ENCODE data around the gene ADAMTS2. TPM values are rescaled to one million over a fixed set of nuclear protein-coding genes. Genes with fewer than 3 reads are reported as not detected.

The ADAMTS2 gene
- total and polyA plus RNA-seq, 2 donors (not counting 3 experiments of a cell fraction or from before 2014, with no cell fraction given): not detected

DNA sequence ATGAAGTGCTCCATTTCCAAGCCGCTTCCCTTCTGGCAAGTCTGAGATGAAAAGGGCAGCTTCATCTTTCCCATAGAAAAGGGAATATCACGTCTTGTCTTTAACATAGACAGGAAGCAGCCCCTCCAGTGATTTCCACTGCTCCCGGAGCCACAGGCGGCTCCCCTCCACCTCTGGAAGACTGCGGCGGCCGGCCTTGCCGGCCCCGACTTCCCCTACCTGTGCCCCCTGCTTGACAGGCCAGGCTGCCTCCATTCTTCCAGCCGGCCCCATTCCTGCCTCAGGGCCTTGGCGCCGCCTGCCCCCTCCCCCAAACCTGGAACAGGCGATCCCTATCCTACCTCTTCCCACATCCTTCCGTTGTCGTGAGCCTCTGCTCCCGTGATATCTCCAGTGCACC, 143.3 kb downstream of the ADAMTS2 start:
- Histone ChIP-seq H3K36me3 (ENCODE audit: control insufficient read depth in 2 of 2, extremely low read depth in 1 of 2, insufficient read depth in 2 of 2, low read length in 2 of 2) (no peaks in the 10 kb centered on the region), H3K27ac (ENCODE audit: insufficient read depth, low read depth, low read length) (no peak overlapping the region), H4K20me1 (replicated peaks; ENCODE audit: control insufficient read depth, extremely low read depth, insufficient read depth, low read length) (no peaks in the 10 kb centered on the region), H3K9me3 (replicated peaks; ENCODE audit: control insufficient read depth, insufficient read depth, low read length) (peaks cover 5% of the 10 kb centered on the region), H3K79me2 (ENCODE audit: control insufficient read depth, insufficient read depth, low read length) (no peaks in the 10 kb centered on the region), H3K4me3 (replicated peaks in 1 of 3; ENCODE audit: insufficient read depth in 1 of 3, low read depth in 1 of 3, low read length in 3 of 3) (no peak overlapping the region), H3K4me2 (ENCODE audit: insufficient read depth, low read length) (no peak overlapping the region), H2AFZ (ENCODE audit: low read depth, low read length) (no peak overlapping the region), H3K9ac (replicated peaks; ENCODE audit: extremely low read depth, insufficient read depth, low read length) (no peak overlapping the region), H3K9me1 (replicated peaks; ENCODE audit: control insufficient read depth, extremely low read depth, insufficient read depth, low read length) (no peaks in the 10 kb centered on the region), H3K4me1 (ENCODE audit: control insufficient read depth, extremely low read depth, insufficient read depth, low read length) (no peaks in the 10 kb centered on the region), H3K27me3 (ENCODE audit: control insufficient read depth in 2 of 2, insufficient read depth in 2 of 2, low read length in 2 of 2) (no peaks in the 10 kb centered on the region)
- intact Hi-C loops (cut with micrococcal nuclease) (no loop called here), dilution Hi-C loops (cut with MboI; ENCODE audit: extremely low pct_ligation_motif_present, low sequenced_read_pairs) (no loop called here)
- DNase-seq (ENCODE audit: low read depth, low spot score) (no peak), FAIRE-seq (no peak)
- ChIA-PET CTCF (no interaction called here), POLR2A (no interaction called here)
- TF ChIP-seq EZH2 (IDR thresholded peaks at IDR 0.05; ENCODE audit: borderline replicate concordance, low read depth, low read length, severe bottlenecking) (no peak), CTCF (IDR thresholded peaks at IDR 0.05; ENCODE audit: extremely low read depth in 1 of 2, insufficient read depth in 1 of 2, low read depth in 1 of 2, low read length in 2 of 2) (no peak), POLR2AphosphoS5 (IDR thresholded peaks at IDR 0.05; ENCODE audit: insufficient read depth, low read depth, low read length) (no peak), MYC (IDR thresholded peaks at IDR 0.05; ENCODE audit: low read depth, low read length) (no peak), GATA2 (IDR thresholded peaks at IDR 0.05; ENCODE audit: insufficient read depth, insufficient read length, low read depth, low read length) (no peak), FOS (IDR thresholded peaks at IDR 0.05; ENCODE audit: borderline replicate concordance, insufficient read depth, low read length) (no peak), POLR2A (IDR thresholded peaks at IDR 0.05; ENCODE audit: low read depth, low read length) (no peak), JUN (IDR thresholded peaks at IDR 0.05; ENCODE audit: borderline replicate concordance, insufficient read depth, insufficient read length, low read depth) (no peak)
- TF ChIP-seq, protein P1, sequence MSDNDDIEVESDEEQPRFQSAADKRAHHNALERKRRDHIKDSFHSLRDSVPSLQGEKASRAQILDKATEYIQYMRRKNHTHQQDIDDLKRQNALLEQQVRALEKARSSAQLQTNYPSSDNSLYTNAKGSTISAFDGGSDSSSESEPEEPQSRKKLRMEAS (IDR thresholded peaks at IDR 0.05; ENCODE audit: insufficient read depth, insufficient read length): no peak
- BruUV-seq (replicated peaks): no TSS peak
